SU-DHL-6 (cell line): Measurements from ENCODE around the gene LRRC40.

Experiments used
- H2AFZ ChIP-seq: fragments of 200-600 bp; sonication (generic); 2 replicates; pipeline ENCODE4 v1.6.1; 2014; ENCODE audit warnings: low read depth, mild to moderate bottlenecking, moderate library complexity, mixed read lengths, antibody characterized with exemption, low read length; ENCODE audit not compliant: severe bottlenecking
- H3F3A ChIP-seq: fragments of 200-600 bp; shearing (Covaris generic); 2 replicates; pipeline ENCODE4 v1.6.0; 2016; ENCODE audit warnings: antibody characterized with exemption, mild to moderate bottlenecking; ENCODE audit not compliant: insufficient read depth
- H3K27ac ChIP-seq: fragments of 200-600 bp; sonication (generic); 2 replicates; pipeline ENCODE4 v1.5.1; 2016; ENCODE audit warnings: low read depth, mild to moderate bottlenecking, low read length, moderate library complexity, mixed read lengths
- H3K27me3 ChIP-seq: fragments of 200-600 bp; sonication (generic), shearing (Covaris generic); 2 replicates; pipeline ENCODE4 v1.6.0; 2014; ENCODE audit warnings: mild to moderate bottlenecking, low read length
- H3K36me3 ChIP-seq: fragments of 200-600 bp; sonication (generic); 2 replicates; pipeline ENCODE4 v1.6.1; 2014; ENCODE audit warnings: mild to moderate bottlenecking, low read length, mixed read lengths
- H3K4me2 ChIP-seq: fragments of 300-600, 200-600 bp; shearing (Covaris generic), sonication (generic); 2 replicates; pipeline ENCODE4 v1.6.0; 2014; ENCODE audit warnings: low read length, low read depth, mild to moderate bottlenecking; ENCODE audit not compliant: poor library complexity, severe bottlenecking
- H3K4me3 ChIP-seq: fragments of 200-600 bp; sonication (generic); 2 replicates; pipeline ENCODE4 v1.5.1; 2014; ENCODE audit warnings: antibody characterized with exemption, low read length, mild to moderate bottlenecking, mixed read lengths; ENCODE audit not compliant: insufficient read depth, poor library complexity, severe bottlenecking
- H3K79me2 ChIP-seq: fragments of 200-600 bp; sonication (generic); 2 replicates; pipeline ENCODE4 v1.6.1; 2014; ENCODE audit warnings: mild to moderate bottlenecking, low read length, moderate library complexity; ENCODE audit not compliant: insufficient read depth
- H3K9ac ChIP-seq: fragments of 200-600 bp; sonication (generic); 2 replicates; pipeline ENCODE4 v1.7.0; 2014; ENCODE audit warnings: mild to moderate bottlenecking, low read length
- H3K9me2 ChIP-seq: fragments of 200-600 bp; sonication (generic); replicated peaks from 2 replicates; pipeline ENCODE4 v1.6.1; 2014; ENCODE audit warnings: low read length; ENCODE audit not compliant: insufficient read depth
- H3K9me3 ChIP-seq: fragments of 200-600 bp; sonication (generic); 2 replicates; pipeline ENCODE4 v1.6.1; 2014; ENCODE audit warnings: low read length, mixed read lengths; ENCODE audit not compliant: insufficient read depth
- H4K20me1 ChIP-seq: fragments of 200-600 bp; sonication (generic); 2 replicates; pipeline ENCODE4 v1.6.1; 2014; ENCODE audit warnings: low read depth, mild to moderate bottlenecking, antibody characterized with exemption, low read length, moderate library complexity, mixed read lengths
- EZH2phosphoT487 ChIP-seq: fragments of 200-600 bp; sonication (generic), shearing (Covaris generic); conservative IDR thresholded peaks from 2 replicates; pipeline ENCODE4 v1.6.1; 2018; ENCODE audit warnings: mild to moderate bottlenecking, antibody characterized with exemption, low read length, moderate library complexity, mixed read lengths
- TF ChIP-seq, protein P1 (sequence below): fragments of 200-600 bp; sonication (generic); IDR thresholded peaks from one replicate; pipeline ENCODE4 v1.5.1; 2017; ENCODE audit warnings: antibody characterized with exemption, mild to moderate bottlenecking, low read length, moderate library complexity; ENCODE audit not compliant: insufficient read depth, poor library complexity, severe bottlenecking

Gene LRRC40

DNA sequence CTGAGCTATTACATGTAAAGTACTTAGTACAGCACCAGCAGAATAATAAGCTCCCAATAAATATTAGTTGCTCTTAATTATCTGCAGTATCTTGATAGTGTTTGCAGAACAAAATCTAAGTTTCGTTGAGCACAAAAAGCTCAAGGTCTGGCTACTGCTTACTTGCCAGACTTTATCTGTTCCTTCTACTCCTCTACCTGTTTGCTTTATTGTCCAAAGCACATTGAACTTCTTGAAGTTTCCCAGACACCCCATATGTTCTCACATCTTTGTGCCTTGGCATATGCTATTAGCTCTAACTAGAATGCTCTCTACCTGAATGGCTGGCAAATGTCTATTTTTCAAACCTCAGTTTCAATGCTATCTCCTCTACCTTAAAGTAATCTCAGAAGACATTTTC lies 54.9 kb downstream of the LRRC40 start:
- H4K20me1 ChIP-seq, result 0 out of 2 replicates have a peak, but pooled peaks cover 5% of the 10 kb centered on the region
- H3K9ac ChIP-seq, result no peak overlapping the region
- no peaks in the 10 kb centered on the region for H3K9me3 ChIP-seq
- H3K27me3 ChIP-seq, result no peaks in the 10 kb centered on the region
- TF ChIP-seq EZH2phosphoT487, result no peak
- TF ChIP-seq, protein P1, sequence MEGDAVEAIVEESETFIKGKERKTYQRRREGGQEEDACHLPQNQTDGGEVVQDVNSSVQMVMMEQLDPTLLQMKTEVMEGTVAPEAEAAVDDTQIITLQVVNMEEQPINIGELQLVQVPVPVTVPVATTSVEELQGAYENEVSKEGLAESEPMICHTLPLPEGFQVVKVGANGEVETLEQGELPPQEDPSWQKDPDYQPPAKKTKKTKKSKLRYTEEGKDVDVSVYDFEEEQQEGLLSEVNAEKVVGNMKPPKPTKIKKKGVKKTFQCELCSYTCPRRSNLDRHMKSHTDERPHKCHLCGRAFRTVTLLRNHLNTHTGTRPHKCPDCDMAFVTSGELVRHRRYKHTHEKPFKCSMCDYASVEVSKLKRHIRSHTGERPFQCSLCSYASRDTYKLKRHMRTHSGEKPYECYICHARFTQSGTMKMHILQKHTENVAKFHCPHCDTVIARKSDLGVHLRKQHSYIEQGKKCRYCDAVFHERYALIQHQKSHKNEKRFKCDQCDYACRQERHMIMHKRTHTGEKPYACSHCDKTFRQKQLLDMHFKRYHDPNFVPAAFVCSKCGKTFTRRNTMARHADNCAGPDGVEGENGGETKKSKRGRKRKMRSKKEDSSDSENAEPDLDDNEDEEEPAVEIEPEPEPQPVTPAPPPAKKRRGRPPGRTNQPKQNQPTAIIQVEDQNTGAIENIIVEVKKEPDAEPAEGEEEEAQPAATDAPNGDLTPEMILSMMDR, result no peak
- H3K9me2 ChIP-seq, result no peaks in the 10 kb centered on the region
- no peak overlapping the region for H2AFZ ChIP-seq
- H3K79me2 ChIP-seq, result no peaks in the 10 kb centered on the region
- no peak overlapping the region for H3K4me3 ChIP-seq
- H3K4me2 ChIP-seq, result no peak overlapping the region
- H3F3A ChIP-seq, result 0 out of 2 replicates have a peak, but pooled peaks cover 3% of the 10 kb centered on the region
- no peak overlapping the region for H3K27ac ChIP-seq
- peaks cover 10% of the 10 kb centered on the region; the same call in 1 of the 2 replicates for H3K36me3 ChIP-seq

DNA sequence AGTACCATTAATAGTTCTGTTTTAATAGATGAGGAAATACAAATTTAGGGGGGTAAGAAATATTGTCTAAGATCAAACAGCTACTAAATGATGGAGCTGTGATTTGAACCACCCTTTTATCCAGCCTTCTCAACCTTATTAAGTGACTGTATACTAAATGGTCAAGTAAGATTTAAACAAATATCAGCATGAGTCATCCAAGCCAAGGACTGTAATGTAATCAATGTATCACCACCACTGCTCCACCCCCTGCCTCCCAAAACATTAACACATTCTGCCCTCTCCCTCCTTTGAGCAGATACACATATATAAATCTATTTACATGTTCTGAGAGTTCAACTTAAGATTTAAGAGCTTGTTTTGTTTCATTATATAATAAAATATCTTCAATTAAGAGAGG lies 58.9 kb downstream of the LRRC40 start:
- no peaks in the 10 kb centered on the region for H3K27me3 ChIP-seq
- no peaks in the 10 kb centered on the region for H3K9me2 ChIP-seq
- H4K20me1 ChIP-seq, result no peaks in the 10 kb centered on the region; the same call in 1 of the 2 replicates
- no peak overlapping the region for H2AFZ ChIP-seq
- H3K4me3 ChIP-seq, result no peak overlapping the region
- H3F3A ChIP-seq, result no peaks in the 10 kb centered on the region
- H3K27ac ChIP-seq, result no peak overlapping the region
- no peak overlapping the region for H3K9ac ChIP-seq
- peaks cover 11% of the 10 kb centered on the region; the same call in 1 of the 2 replicates for H3K36me3 ChIP-seq
- TF ChIP-seq EZH2phosphoT487, result no peak
- TF ChIP-seq, protein P1, result no peak
- no peak overlapping the region for H3K4me2 ChIP-seq
- H3K79me2 ChIP-seq, result no peaks in the 10 kb centered on the region
- H3K9me3 ChIP-seq, result no peaks in the 10 kb centered on the region

DNA sequence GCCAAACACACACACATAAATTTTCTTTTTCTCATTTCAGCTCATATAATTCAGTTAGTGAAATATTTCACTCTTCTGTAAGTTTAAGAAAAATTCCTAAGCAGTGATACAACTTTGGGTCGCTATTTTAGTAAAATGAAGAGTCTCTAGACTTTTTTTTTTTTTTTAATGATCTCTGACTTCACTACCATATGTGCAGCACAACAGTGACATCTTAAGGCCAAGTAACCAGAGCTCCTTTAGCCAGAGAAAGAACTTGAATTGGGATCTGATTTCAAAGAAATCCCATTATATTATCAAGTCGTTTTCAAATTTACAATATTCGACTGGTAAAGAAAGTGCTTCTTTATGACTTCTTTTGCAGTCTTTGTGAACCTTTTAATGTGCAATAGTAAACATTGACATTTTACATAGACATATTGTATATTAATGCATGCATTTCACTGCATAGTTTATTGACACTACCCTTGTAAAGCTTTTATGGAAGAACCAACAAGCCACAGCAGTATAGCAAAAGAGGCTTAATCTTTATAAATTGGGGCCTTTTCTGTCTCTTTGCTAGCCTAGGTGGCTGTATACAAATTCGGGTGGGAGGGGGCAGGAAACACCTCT lies 62.2 kb downstream of the LRRC40 start:
- no peaks in the 10 kb centered on the region for H3K9me2 ChIP-seq
- no peak overlapping the region for H2AFZ ChIP-seq
- no peak for TF ChIP-seq EZH2phosphoT487
- TF ChIP-seq, protein P1, result no peak
- no peak overlapping the region for H3K9ac ChIP-seq
- no peak overlapping the region for H3K27ac ChIP-seq
- no peaks in the 10 kb centered on the region for H3F3A ChIP-seq
- no peak overlapping the region for H3K4me3 ChIP-seq
- H3K36me3 ChIP-seq, result peaks cover 4% of the 10 kb centered on the region; the same call in 1 of the 2 replicates
- H3K79me2 ChIP-seq, result no peaks in the 10 kb centered on the region
- no peak overlapping the region for H3K4me2 ChIP-seq
- no peaks in the 10 kb centered on the region for H3K27me3 ChIP-seq
- H4K20me1 ChIP-seq, result no peaks in the 10 kb centered on the region; the same call in 1 of the 2 replicates
- no peaks in the 10 kb centered on the region for H3K9me3 ChIP-seq
